Hepatic stellate cell (primary cell): ENCODE data around the gene PMAIP1.
"Not testable (repeated sequence)": the region's sequence is repeated elsewhere in the genome, so short reads cannot be mapped to it uniquely, and the experiment has no call there.

ENCODE experiments used
- DNase-seq: peaks from one replicate; pipeline ENCODE4 v3.0.0; 2011; ENCODE audit warnings: low spot score

Gene PMAIP1

DNA sequence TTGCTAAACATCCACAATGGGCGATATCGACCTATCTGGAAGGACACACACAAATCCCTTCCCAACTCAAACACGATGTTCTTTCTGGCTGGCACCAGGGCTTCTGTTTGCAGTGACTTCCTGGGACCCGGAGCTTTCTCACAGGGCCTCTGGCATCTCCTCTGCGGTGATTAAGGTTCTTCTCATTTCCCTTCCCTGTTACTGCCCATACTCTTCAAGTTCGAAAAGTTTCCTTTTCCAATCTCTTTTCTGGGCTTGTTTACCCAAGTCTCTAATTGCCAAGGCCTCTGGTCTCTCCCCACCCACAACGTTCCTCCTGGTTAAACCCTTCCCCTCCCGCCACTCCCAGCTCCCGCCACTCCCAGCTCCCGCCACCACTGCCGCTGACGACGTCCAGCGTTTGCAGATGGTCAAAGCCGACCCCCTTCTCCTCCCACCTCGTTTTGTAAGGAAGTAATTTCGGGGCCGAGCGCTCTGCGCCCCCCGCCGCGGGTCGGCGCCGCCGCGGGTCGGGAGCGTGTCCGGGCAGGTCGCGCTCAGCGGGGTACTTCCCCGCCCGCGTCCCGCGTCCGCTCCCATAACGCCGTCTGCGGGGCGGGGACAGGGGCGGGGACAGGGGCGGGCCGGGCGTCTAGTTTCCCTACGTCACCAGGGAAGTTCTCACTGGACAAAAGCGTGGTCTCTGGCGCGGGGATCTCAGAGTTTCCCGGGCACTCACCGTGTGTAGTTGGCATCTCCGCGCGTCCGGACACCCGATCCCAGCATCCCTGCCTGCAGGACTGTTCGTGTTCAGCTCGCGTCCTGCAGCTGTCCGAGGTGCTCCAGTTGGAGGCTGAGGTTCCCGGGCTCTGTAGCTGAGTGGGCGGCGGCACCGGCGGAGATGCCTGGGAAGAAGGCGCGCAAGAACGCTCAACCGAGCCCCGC, at the start of gene PMAIP1:
Gene PMAIP1 (plus strand): TSS at position 699 of the 924 bp plus-strand sequence. CDS start 182 bp downstream, at position 881.
- DNase-seq, result peak; percentile 88

DNA sequence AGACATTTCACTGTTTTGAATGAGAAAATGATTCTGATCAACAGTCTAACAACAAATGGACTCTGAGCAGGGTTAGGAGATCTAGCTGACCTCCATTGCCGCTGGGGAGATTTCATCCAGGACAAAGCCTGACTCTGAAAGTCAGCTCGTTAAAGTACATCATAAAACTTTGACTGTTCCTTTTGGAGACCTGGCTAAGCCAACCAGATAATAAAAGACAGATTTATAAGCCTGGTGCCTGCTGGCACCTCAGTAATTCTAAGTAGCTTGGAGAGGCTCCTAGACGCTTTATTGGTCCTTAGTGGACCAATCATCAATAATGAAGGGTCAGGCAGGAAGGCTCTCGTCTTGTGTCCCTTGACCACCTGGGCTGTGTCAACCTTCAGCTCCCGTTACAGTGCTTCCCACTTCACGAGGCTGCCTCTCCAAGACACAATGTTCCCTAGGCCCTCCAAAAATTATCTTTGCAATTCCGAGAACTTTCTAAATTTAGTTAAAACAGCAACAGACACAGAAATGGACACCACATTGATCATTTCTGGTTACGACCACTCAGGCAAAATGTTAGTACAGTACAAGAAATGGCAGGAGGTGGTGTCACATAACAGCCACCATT, 47.9 kb upstream of the PMAIP1 start:
- no peak for DNase-seq

DNA sequence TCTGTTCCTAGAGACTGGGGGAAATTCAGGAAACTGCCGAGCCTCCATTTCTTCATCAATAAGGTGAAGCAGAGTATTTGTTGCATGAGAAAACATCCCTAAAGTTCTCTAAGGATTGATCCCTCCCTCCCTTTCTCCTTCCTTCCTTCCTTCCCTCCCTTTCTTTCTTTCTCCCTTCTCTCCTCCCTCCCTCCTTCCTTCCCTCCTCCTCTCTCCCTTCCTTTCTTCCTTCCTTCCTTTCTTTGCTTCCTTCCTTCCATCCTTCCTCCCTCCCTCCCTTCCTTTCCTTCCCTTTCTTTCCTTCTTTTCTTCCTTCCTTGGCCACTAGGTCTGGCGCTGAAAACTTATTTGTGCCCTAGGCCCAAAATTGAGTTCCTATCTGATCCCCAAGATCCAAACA, 47.2 kb upstream of the PMAIP1 start:
- DNase-seq, result no peak

DNA sequence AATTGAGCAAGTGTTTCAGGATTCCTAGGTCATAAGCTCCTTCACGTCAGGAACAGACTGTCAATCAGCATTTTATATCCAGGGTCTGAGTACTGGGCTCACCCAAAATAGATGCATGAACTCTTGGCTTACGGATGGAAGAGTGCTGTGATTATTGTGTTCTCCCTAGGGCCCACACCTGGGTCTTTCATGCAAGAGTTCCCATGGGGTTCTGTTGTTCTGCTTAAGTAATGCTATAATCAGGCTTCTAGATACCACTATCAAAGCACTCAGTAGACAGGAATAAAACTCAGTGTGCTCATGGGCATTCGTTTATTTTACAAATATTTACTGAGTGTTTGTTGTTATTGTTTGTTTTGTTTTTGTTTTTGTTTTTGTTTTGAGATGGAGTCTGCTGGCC, 46.4 kb upstream of the PMAIP1 start:
- DNase-seq, result no peak

DNA sequence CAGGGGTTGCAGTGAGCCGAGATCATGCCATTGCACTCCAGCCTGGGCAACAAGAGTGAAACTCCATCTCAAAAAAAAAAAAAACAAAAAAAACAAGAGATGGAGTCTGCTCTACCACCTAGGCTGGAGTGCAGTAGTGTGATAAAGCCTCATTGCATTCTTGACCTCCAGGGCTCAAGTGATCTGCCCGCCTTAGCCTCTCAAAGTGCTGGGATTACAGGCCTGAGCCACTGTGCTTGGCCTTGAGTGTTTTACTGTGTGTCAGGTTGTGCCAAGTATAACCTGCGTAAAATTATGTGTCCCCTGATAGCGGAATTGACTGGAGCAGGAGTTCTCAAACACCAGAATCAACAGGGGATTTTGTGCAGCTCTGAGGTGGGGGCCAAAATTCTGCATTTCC, 45.8 kb upstream of the PMAIP1 start:
- DNase-seq, result not testable (repeated sequence)

DNA sequence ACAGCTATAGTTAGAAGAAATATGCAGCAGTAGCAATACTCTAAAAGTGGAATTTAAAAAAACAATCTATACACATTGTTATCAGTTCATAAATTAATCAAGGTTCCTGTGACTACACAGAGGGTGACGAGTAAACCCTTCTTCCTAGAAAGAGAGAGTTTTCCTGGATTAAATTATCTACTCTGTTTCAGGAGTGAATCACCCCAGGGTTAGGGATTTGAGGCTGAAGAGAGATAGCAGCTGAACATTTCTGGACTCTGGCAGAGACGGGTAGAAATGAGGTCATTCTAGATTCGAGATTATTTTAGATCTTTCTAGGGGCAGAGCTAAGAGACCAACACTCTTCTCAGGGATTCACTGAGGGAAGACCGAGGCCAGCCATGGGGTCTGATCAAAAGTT, 38.8 kb upstream of the PMAIP1 start:
- DNase-seq, result peak; percentile 41

DNA sequence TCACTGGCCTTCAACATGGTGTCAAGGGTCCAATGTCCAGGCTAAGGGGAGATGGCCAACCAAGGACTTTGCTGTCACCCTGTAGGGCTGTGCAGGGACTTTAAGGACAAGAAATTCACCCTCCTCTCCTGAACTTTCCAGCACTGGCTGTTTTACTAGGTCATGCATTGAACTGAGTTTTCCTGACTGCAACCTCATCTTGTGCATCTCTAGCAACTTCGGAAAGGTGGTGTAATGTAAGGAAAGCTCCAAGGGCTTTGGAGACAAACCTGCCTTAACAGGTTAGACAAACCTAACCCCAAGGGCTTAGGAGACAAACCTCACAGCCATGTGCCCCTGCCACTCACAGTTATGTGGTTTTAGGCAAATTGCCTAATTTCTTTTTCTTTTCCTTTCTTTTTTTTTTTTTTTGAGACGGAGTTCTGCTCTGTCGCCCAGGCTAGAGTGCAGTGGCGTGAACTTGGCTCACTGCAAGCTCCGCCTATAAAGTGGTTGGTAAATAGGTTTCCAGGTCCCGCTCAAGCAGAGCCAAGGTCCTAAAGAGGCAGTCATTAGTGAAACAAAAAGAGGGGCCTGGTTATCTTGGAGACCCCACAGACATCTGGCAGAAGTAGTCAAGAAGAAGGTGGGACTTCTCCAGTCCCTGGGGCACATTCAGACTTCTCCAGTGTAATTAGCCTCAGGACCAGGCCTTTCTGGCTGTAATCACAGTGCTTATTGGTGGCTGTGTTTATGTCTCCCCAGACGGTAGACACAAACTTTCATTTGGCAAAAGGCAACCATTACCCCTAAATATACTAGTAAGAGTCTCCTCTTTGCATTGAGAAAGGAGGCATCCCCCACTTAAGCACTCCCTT, 37.6 kb upstream of the PMAIP1 start:
- no peak for DNase-seq

DNA sequence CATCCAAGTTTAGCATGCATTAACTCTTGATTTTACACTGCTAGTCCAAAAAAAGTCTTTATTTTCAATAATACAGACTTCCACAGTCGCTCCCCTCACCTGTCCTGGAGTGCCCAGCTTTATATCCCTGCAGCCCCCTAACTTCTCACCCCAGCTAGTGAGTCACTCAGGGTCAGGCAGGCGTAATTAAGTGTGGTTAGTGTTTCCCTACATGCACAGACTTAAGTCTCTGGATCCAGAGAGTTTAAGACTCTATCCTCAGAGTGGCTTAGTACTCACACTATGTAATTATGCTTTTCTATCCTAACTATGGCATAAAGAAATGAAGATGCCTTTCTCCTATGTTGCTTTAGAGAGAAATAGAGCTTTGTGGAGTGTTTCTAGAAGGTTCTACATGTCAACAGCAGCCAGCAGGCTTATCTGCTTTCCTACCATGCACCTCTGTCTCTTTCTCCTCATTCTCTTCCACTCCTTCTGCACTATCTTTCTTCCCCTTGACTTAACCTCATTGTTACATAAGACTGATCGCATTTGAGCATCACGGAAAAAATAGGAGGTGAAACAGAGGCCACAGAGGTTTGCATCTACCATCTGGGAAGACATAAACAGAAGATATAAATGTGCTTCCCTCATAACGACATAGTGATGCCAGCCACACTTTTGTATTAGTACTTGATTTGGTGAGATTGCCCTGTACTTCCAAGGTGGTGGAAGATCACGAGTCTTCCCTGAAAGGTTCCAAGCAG, 34.4 kb upstream of the PMAIP1 start:
- DNase-seq, result no peak

DNA sequence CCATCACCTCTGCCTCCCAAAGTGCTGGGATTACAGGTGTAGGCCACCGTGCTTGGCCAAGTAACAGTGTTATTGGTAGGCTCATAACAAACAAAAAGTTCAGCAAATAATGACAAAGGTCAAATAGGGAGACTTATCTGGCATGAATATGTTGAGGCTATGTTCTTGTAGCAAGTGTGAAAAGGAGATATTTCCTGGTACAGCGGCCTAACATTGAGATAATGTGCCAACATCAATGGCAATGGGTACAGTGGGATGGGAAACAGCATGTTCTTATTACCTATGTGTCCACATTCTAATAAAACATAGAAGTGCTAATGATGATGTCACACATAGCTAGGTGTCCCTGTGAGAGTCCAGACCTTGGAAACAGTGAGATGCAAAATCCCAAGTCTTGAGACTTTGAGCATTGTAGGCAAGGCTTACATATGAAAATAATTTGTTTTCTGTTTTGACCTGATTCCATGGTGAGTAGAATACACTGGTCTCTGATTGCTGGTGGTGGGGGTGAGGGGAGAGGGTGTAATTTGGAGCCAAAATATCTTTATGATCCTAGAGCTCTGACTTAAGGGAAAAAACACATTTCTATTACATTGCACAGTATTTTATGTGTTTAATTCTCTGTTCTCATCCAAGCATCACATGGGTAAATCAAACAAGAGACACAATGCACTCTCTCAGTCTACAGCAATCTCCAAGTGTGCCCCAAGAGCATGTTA, 33.1 kb upstream of the PMAIP1 start:
- DNase-seq, result no peak

DNA sequence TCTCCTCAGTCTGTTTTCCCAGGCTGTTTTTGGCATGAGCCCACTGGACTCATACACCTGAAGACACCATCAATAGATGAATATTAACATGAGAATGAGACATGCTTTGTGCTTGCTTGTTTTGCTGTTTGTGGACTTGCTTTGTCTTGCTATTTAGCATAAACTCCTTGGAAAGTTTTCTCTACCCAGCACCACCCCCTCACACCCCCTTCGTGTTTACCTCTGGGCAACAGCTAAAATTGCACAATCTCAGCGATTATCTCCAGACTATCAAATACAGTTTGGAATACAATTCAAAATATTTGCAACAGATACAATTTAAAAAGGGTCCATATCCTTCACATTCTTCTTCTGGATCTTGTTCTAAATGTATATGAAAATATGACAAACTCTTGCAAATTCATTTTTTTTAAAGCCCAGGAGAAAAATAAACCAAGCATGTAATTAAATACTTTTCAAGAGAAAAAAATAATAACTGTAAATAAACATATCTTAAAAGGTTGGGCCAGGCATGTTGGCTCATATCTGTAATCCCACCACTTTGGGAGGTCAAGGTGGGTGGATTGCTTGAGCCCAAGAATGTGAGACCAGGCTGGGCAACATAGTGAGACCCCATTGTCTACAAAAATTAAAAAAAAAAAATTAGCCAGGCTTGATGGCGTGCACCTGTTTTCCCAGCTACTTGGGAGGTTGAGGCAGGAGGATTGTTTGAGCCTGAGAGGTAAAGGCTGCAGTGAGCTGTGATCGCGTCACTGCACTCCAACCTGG, 32.3 kb upstream of the PMAIP1 start:
- no peak for DNase-seq

DNA sequence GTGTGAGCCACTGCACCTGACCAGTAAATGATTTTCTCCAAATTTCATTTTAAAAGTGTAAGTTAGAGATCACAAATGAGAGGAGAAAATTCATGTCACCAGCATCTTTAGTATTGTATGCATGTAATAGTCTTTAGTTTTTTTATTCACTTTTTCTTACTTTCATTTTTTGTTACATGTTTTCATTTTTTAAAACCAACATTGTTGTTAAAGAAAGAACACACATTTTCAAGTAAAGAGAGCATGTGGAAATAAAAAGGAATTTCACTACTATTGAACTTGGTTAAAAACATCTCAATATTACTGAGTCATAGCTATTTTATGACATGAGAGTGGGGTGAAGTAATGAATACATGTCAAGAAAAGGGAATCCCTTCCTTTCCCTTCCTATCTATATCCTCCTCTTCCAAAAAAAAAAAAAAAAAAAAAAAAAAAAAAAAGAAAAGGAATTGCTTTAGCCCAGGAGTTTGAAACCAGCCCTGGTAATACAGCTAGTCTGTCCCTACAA, 29.1 kb upstream of the PMAIP1 start:
- peak; percentile 37 for DNase-seq

DNA sequence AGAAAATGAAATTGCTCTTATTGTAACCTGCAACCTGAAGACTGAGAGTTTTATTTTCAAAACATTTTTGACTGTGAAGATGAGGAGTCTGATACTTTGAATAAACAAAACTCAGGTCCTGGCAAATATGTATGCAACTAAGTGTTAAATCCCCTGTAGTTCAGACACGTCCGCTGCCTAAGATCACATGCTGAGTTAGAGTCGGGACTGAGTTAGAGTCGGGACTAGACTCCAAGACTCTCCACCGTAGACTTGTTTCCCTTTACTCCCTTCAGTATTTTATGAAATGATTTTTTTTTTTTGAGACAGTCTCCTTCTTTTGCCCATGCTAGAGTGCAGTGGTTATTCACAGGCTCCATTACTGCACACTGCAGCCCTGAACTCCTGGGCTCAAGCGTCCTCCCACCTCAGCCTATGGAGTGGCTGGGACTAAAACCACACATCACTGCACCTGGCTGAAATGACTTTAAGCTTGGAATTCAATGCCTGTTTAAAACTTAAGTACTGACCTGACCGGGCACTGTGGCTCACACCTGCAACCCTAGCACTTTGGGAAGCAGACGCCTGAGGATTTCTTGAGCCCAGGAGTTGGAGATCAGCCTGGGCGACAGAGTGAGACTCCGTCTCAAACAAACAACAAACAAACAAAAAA, 28.0 kb upstream of the PMAIP1 start:
- no peak for DNase-seq

DNA sequence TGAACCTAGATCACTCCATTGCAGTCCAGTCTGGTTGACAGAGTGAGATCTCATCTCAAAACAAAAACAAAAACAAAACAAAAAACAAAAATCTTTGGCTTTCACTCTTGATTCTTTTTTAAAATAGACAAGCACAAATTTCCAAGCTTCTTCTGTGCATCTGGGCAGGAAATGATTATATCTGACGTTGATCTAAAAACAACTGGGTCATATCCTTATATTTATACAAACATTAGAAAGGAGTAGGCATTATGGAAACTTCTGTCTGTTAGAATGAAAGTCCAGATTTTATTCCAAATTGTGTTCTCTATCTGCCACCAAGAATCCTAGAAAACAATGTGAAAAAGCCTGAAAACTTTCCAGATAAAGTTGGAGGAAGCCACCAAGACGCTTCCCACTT, 26.2 kb upstream of the PMAIP1 start:
- no peak for DNase-seq

DNA sequence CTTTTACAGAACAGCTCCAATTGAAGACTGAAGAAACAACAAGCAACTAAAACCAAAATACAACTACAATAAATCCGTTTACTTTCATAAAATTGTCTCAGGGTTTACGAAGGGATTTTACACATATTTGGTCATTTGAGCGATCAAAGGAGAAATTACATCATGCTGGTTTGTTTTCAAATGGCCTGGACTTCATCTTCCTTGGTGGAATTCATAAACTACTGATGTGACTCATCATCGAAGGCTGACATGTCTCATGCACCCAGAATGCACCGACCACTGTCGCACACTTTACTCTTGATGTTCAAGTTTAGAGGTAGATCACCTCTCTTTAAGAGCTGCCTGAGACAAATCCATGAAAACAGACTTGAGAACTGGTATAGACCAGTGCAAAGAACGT, 25.6 kb upstream of the PMAIP1 start:
- DNase-seq, result peak; percentile 84

DNA sequence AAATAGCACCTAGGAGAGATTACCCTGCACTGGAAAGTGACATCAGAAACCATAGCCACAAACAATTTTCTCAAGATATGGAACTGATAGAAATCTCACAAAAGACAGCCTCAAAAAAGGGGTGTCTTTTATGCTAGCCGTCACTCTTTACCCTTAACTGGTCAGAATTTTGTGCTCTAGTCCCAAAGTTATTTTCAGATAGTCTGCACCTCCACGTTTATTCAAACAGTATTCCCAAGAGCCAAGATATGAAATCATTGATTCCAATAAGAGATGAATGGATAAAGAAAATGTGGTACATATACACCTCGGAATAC, 23.5 kb upstream of the PMAIP1 start:
- no peak for DNase-seq

DNA sequence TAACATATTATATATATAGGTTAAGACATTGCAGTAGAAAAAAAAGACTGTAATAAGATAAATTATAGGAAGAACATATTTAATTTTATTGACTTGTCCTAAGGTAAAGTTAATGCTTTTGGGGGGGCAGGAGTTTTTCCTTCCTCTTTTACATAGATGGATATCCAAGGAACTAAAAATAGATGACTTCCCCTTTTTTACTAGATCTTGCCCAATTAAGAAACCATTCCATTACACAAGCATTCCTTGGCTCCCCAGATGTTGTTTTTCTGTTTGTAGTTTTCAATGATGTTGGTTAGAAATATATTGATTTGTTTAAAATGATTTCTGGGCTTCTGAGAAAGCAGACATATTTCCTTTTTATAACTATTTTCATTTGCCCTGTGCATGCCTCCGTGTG, 22.4 kb upstream of the PMAIP1 start:
- no peak for DNase-seq

DNA sequence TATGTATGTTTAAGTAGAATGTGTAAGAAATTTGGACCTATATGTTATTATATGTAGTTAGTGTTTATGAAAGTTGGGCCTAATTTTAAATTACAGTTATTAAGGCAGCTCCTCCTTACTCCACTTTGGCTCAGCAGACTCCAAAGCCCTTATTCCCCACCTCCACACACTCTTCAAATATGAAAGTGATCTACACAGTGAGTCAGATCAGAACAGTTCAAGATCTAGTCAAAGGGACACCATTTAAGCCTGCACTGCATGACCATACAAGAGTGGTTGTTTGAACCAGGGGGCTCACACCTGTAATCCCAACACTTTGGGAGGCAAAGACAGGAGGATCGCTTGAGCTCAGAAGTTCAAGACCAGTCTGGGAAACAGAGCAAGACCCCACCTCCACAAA, 21.2 kb upstream of the PMAIP1 start:
- DNase-seq, result no peak

DNA sequence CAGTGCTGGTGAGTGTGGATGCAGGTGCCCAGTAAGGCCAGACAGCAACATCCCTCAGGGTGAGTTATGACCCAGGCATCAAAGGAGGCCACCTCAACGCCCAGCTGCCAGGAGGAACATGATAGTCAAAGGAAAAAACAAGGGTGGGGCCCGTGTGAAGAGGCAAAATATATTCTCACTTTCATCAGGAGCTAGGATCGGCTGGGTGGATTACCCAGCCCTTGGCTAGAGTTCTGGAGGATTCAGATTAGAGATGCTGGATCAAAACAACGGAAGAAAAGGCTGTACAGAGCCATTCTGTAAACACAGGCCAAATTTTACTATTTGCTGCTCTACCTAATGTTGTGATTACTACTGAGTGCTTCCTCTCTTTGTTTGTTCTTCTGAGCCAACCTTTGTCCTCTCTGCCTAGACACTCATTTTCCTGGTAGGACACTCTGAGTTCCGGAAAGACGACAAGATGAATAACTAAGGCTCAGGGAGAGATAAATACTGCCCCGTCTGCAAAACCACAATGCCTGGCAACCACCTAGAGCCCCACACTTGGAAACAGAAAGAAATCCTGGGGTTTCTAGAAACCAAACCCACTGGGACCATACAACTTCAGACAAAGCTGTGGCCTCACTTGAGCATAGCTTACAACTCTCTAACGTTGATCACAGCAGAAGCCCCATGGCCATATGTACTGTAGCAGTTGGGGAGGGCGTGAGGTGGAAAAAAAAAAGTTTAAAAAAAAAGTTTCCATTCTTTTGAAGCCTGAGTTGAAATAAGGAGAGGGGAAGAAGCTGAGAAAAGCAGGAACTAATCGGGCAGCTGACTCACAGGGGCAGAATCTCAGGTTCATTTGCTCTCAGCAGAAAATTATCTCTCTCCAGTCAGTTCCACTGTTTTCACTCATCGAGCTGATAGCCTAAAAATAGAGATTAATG, 17.8 kb upstream of the PMAIP1 start:
- no peak for DNase-seq

DNA sequence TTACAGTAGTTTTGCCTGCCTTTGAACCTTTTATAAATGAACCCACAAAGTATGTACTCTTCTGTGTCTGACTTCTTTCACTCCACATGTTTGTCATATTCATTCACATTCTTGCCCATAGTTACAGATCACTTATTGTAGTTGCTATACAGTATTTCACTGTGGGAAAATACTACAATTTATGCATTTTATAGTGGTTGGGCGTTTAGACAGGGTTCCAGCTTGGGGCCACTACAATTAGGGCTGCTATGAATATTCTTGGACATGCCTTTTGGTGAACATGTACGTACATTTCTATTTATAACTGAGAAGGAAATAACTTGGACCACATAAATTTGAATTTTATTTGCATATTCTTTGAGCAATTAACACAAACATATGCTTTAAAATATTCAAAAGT, 15.4 kb upstream of the PMAIP1 start:
- DNase-seq, result no peak
